NCI-H226 (cell line): ENCODE measurements around the gene BNIPL.

Source experiments
- DNase-seq: peaks from one replicate; pipeline ENCODE4 v3.0.0-alpha.2; 2015

The BNIPL gene

DNA sequence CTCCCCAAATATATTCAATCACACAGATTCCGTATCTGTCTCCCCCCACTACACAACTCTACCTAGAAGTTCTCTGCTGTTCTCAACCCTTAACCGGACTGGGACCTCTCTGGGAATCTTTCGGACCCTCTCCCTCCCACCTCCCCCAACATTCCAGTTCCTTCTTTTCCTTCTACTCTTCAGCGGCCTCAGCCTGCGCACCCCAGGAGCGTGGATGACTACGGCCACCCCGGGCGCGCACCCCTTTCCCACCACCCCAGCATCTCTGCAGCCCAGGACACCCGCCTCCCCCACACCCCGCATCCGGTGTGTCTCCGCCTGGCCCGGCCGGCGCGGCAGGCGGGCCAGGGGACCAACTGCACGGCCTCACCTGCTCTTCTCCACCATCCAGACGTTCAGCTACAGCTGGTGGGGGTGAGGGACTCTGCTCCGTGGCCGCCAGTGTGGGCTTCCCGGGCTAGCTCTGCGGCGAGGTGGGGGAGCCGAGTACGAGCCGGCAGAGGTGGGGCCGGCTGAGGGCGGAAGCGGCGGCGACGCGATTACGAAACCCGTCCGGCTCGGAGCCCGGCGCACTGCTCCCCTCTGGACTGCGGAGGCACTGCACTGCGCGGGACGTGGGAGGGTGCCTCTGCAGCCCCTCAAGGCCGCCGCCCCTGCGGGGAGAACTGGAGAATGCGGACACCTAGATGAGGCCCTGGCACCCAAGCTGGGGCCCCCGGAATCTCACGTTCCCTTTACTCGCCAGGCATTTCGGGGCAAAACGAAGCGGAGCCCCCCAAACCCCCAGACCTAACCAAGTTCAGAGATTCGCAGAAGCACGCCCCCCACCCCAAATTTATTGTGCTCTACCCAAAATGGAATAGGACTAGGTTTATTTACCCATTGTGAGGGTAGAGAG is 23.0 kb downstream of the BNIPL start, which contains the start of gene CDC42SE1:
TSS of gene CDC42SE1 (minus strand) at position 514 of the 898 bp plus-strand sequence. CDS start 3,892 bp downstream, outside the sequence.
- peak; percentile 82 for DNase-seq

- peak; percentile 17 for DNase-seq
These were observed 23.7 kb downstream of the BNIPL start, which contains the start of gene MLLT11 for GRCh38 chr1:151060007-151060656. MLLT11 (plus strand) TSS chr1:151060397; CDS start chr1:151067225, 6,828 bp downstream.

GRCh38 chr1:151060657-151061421 is 24.5 kb downstream of the BNIPL start:
- no peak for DNase-seq

DNA sequence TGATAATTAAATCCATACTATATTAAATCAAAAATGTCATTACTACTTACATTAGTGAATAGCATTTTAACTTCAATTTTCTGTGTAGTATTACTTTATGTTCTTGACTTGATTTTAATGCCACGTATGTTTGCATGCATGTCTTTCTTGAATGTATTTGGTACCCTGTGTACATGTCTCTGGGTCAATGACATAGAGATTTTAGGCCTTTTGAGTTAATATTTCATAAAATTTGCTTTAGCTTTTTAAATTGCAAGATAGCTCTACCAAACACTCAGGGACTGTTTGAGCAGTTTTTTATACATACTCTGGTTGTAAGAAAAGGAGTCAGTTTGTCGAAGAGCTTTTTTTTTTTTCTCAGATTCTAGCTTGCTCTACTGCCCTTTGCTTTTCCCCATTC is 25.3 kb downstream of the BNIPL start:
- DNase-seq = no peak

GRCh38 chr1:151062741-151063371 is 26.5 kb downstream of the BNIPL start:
- peak; percentile 90 for DNase-seq

GRCh38 chr1:151065089-151065645 is 28.8 kb downstream of the BNIPL start:
- DNase-seq = no peak

GRCh38 chr1:151067185-151067584 is 30.8 kb downstream of the BNIPL start:
- no peak for DNase-seq

DNA sequence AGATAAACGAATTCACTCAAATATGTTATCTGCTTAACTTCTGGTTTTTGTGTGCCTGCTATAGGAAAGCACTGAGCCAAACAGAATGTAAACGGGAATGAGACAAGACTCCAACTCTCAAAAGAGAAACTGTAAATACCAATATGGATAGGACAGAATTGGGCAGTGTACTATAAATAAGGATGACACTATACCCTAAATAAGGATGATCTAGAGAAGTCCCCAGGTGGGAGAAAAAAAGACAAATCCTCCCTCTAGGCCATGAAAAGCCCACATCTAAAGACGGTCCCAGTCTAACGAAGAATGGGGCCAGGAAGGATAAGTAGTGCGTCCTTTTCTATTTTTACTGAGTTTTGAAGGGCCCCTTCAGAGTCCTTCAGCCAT is 32.7 kb downstream of the BNIPL start:
- no peak for DNase-seq

DNA sequence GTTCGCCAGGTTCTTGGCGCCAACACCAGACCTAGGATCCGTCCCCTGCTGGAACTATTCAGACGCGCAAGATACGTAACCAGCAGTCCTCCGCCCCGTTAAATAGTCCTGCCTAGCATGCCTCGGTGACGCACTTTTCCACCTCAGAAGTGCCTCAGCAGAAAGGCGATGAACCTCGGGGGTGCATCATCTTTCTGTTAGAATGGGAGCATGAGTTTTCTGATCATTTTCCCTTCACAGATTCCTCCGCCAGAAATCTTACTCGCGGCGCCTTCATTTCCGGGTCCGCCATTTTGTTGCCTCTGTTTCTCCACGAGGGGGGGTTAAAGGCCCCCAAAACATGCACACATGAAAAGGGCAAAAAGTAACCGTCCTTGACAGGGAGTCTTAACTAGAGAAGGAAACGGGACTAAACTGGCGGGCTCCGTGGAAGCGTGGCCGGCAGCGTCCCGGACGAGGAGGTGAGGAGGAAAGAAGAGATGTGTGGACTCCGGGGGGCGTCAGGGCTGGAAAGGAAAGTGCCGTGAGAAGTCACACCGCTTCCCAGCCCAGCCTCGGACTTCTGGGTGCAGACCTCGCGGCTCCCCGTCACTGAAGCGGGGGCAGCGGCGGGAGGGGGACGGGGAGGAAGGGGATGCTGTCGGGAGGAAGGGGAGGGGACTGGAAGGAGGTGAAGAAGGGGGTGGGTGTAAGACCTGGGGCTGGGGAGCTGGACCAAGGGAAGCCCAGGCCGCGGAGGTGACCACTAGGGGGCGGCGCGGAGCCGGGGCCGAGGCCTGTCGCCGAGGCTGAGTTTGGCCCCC is 34.3 kb downstream of the BNIPL start, which contains the start of gene GABPB2:
TSS of gene GABPB2 (plus strand) at position 288 of the 803 bp plus-strand sequence. CDS start 17,429 bp downstream, outside the sequence.
- DNase-seq = peak; percentile 94

- no peak for DNase-seq
These were observed 35.8 kb downstream of the BNIPL start for GRCh38 chr1:151072224-151072623.

DNA sequence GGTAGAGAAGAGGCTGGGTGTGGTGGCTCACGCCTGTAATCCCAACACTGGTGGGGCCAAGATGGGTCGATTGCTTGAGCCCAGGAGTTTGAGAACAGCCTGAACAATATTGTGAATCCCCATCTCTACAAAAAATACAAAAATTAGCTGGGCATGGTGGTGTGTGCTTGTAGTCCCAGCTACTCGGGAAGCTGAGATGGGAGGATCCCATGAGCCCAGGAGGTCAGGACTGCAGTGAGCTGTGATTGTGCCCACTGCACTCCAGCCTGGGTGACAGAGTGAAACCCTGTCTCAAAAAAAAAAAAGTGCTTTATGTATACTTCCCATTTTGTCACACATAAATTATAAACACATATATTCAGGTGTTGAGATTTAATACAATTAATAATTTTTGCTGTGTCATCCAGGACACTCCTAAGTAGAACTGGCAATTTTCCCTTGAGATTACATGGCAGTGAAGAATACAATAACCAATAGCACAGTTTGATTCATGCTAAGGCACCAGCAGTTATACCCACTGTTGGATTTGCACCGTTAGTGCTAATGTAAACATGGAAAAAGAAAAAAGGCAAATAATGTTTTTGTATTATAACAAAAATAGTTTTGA is 49.7 kb downstream of the BNIPL start:
- no peak for DNase-seq
